Measurements from ENCODE around the gene TREML4. TPM values are rescaled to one million over a fixed set of nuclear protein-coding genes. Genes with fewer than 3 reads are reported as not detected.
"Not testable (repeated sequence)": the region's sequence is repeated elsewhere in the genome, so short reads cannot be mapped to it uniquely, and the experiment has no call there.

Gene TREML4
- total RNA-seq, 1 donor: not detected

DNA sequence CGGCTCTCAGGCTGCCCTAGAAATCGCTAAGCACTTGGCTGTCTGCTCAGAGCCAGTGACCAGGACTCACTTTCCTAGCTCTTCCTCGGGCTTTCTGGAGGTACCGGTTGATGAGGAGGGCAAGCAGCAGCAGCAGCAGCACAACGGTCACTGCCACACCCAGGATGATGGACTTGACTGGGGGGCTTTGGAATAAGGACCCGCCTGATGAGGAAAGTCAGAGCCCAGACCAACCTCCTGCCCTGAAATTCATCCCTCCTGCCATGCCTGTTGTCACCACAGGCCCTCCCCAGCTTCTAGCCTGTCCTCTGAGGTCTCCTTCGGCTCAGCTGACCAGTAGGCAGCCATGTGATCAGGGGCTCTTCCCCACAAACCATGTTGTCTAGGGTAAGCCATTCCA is 43.4 kb upstream of the TREML4 start:
- Histone ChIP-seq H2AFZ (ENCODE audit: low read length) (no peak overlapping the region), H3K4me3 (ENCODE audit: insufficient read depth, low read length) (no peak overlapping the region)
- no peak for DNase-seq (ENCODE audit: insufficient read length, low spot score, missing footprints)

DNA sequence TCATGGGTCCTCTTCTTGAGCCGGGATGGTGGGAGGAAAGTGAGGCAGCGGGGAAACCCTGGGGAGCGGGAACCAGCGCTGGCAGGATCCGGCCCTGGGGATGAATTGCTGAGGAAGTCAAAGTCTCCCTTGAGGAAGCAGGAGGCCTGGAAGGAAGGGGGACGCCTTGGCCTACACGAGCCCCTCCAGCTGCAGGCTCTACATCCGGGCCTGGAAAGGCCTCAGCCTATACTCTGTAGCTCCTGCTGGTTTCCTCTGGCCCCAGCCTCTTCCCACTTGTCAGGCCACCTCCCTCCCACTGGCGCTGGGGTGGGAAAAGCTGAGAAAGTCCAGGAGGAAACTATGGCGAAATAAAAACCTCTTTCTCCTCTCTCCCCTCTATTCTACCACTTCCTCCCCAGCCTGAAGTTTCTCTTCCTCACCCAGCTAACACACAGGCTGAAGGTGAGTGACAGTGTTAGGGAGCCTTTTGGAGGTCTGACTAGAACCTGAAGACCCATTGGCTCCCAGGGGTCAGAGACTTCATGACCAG is 42.1 kb upstream of the TREML4 start:
- Histone ChIP-seq H3K36me3 (ENCODE audit: insufficient read depth, low read length) (no peaks in the 10 kb centered on the region), H3K27me3 (ENCODE audit: insufficient read depth, low read length) (no peaks in the 10 kb centered on the region), H3K4me1 (ENCODE audit: insufficient read depth, low read length) (no peaks in the 10 kb centered on the region), H3K4me2 (ENCODE audit: insufficient read depth, low read length) (no peak overlapping the region), H2AFZ (ENCODE audit: low read length) (no peak overlapping the region), H3K27ac (ENCODE audit: low read depth, low read length) (no peak overlapping the region), H3K4me3 (ENCODE audit: insufficient read depth, low read length) (no peak overlapping the region), H4K20me1 (ENCODE audit: insufficient read depth, low read length) (no peaks in the 10 kb centered on the region), H3K9me3 (ENCODE audit: low read depth, low read length) (no peaks in the 10 kb centered on the region), H3K79me2 (ENCODE audit: insufficient read depth, low read length) (no peaks in the 10 kb centered on the region)
- DNase-seq (ENCODE audit: insufficient read length, low spot score, missing footprints): no peak
- TF ChIP-seq, protein P1, sequence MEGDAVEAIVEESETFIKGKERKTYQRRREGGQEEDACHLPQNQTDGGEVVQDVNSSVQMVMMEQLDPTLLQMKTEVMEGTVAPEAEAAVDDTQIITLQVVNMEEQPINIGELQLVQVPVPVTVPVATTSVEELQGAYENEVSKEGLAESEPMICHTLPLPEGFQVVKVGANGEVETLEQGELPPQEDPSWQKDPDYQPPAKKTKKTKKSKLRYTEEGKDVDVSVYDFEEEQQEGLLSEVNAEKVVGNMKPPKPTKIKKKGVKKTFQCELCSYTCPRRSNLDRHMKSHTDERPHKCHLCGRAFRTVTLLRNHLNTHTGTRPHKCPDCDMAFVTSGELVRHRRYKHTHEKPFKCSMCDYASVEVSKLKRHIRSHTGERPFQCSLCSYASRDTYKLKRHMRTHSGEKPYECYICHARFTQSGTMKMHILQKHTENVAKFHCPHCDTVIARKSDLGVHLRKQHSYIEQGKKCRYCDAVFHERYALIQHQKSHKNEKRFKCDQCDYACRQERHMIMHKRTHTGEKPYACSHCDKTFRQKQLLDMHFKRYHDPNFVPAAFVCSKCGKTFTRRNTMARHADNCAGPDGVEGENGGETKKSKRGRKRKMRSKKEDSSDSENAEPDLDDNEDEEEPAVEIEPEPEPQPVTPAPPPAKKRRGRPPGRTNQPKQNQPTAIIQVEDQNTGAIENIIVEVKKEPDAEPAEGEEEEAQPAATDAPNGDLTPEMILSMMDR (IDR thresholded peaks at IDR 0.05; ENCODE audit: extremely low read depth, low read depth, low read length): no peak

More for the DNA sequence above, 43.4 kb upstream of the TREML4 start:
- TF ChIP-seq, protein P1 (IDR thresholded peaks at IDR 0.05; ENCODE audit: extremely low read depth, low read depth, low read length): no peak
- H3K9me3 ChIP-seq (ENCODE audit: low read depth, low read length): no peaks in the 10 kb centered on the region
- H3K4me2 ChIP-seq (ENCODE audit: insufficient read depth, low read length): no peak overlapping the region
- H3K79me2 ChIP-seq (ENCODE audit: insufficient read depth, low read length): no peaks in the 10 kb centered on the region
- no peaks in the 10 kb centered on the region for H3K36me3 ChIP-seq (ENCODE audit: insufficient read depth, low read length)
- no peaks in the 10 kb centered on the region for H3K4me1 ChIP-seq (ENCODE audit: insufficient read depth, low read length)
- no peak overlapping the region for H3K27ac ChIP-seq (ENCODE audit: low read depth, low read length)
- H3K27me3 ChIP-seq (ENCODE audit: insufficient read depth, low read length): no peaks in the 10 kb centered on the region
- no peaks in the 10 kb centered on the region for H4K20me1 ChIP-seq (ENCODE audit: insufficient read depth, low read length)

DNA sequence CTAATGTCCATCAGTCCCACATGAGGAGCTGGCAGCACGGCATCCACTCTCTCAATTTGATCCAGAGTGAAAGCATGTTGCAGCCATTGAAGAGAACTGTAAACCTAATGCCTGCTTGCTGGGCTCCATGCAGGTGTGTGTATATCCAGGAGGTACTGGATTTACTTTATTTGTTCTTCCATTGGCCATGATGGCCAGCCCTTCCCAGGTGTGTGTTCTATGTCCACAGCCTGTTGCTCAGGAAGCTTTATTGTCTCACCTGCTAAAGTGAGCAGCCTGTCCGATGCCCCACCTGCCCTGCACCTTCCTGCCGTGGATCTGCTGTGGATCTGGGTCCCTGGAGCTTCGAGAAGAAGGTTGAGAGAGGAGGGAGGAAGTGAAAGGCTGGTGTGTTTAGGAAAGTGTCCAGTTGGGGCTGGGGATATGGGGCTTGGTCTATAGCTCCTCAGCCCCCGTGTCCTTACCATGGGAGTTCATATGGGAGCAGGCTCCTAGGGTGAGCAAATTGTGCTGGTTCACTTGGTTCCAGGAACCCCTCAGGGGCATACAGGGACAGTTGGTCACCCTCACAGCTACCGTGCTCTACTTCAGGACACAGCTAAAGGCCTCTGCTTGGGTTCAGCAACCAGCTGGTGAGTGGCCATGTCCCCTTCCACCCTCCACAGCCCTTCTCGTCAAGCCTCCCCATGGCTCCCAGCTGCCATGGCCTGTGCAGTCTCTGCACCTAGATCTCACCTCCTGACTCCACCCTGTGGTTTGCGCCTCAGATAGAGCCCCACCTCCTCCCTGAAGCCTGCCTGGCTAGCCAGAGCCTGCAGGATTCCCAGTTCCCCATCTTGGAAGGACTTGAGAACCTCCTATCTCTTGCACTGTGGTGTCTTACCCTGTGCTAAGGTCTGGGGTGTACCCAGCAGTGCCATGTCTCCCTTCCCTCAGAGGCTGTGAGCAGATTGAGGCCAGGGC is 39.9 kb upstream of the TREML4 start:
- Histone ChIP-seq H3K4me1 (ENCODE audit: insufficient read depth, low read length) (no peaks in the 10 kb centered on the region), H3K79me2 (ENCODE audit: insufficient read depth, low read length) (no peaks in the 10 kb centered on the region), H3K36me3 (ENCODE audit: insufficient read depth, low read length) (no peaks in the 10 kb centered on the region), H3K27me3 (ENCODE audit: insufficient read depth, low read length) (no peaks in the 10 kb centered on the region), H3K27ac (ENCODE audit: low read depth, low read length) (no peak overlapping the region), H3K9me3 (ENCODE audit: low read depth, low read length) (no peaks in the 10 kb centered on the region), H3K4me2 (ENCODE audit: insufficient read depth, low read length) (no peak overlapping the region), H3K4me3 (ENCODE audit: insufficient read depth, low read length) (no peak overlapping the region), H2AFZ (ENCODE audit: low read length) (no peak overlapping the region), H4K20me1 (ENCODE audit: insufficient read depth, low read length) (no peaks in the 10 kb centered on the region)
- no peak for DNase-seq (ENCODE audit: insufficient read length, low spot score, missing footprints)
- TF ChIP-seq, protein P1 (IDR thresholded peaks at IDR 0.05; ENCODE audit: extremely low read depth, low read depth, low read length): no peak

DNA sequence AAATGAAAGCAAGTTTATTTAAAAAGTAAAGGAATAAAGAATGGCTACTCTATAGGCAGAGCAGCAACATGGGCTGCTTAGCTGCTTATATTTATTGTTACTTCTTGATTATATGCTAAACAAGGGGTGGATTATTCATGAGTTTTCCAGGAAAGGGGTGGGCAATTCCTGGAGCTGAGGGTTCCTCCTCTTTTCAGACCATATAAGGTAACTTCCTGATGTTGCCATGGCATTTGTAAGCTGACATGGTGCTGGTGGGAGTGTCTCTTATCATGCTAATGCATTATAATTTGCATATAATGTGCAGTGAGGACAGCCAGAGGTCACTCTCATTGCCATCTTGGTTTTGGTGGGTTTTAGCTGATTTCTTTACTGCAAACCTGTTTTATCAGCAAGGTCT is 39.1 kb upstream of the TREML4 start:
- not testable (repeated sequence) for H3K27me3 ChIP-seq (ENCODE audit: insufficient read depth, low read length); DNase-seq (ENCODE audit: insufficient read length, low spot score, missing footprints); H3K36me3 ChIP-seq (ENCODE audit: insufficient read depth, low read length); H3K4me1 ChIP-seq (ENCODE audit: insufficient read depth, low read length); H3K4me3 ChIP-seq (ENCODE audit: insufficient read depth, low read length); H4K20me1 ChIP-seq (ENCODE audit: insufficient read depth, low read length); H3K4me2 ChIP-seq (ENCODE audit: insufficient read depth, low read length); H3K27ac ChIP-seq (ENCODE audit: low read depth, low read length); H3K9me3 ChIP-seq (ENCODE audit: low read depth, low read length); H2AFZ ChIP-seq (ENCODE audit: low read length); H3K79me2 ChIP-seq (ENCODE audit: insufficient read depth, low read length)
